Erythroblast (primary cell): Measurements from ENCODE around the gene MMP7.

Experiments
- GATA1 ChIP-seq: IDR thresholded peaks from 2 replicates; pipeline ENCODE4 v1.6.1; 2011; ENCODE audit warnings: low read depth, mild to moderate bottlenecking, control low read depth, low read length, moderate library complexity
- POLR2A ChIP-seq: IDR thresholded peaks from 2 replicates; pipeline ENCODE4 v1.6.1; 2011; ENCODE audit warnings: mild to moderate bottlenecking, low read length

DNA sequence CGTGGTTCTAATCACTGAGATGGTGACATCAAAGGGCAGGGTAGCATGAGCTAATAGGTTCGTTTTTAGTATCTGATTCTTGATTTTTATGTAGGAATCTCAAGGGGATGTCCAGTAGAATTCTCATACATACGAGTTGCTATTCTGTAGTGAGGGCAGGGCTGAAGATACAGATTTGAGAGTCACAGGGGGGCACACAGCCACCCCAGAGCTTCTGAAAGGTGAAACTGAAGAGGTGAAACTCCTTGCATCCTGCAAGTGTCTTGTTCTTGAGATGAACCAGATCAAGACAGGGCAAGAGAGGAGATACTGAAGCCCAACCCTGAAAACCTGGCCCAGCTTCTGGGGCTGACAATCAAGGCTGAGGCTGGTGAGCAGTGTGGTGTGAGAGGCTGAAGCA is 42.3 kb downstream of the MMP7 start:
- TF ChIP-seq POLR2A: no peak
- TF ChIP-seq GATA1: no peak
